Uterus (tissue), 2 donors: ENCODE measurements around the gene DPP10.

Source experiments
- POLR2A ChIP-seq, 2 donors: fragments of 450-650 bp; IDR thresholded peaks; one replicate each; pipeline ENCODE4 v1.6.1; 2016; ENCODE audit warnings: antibody characterized with exemption in 2 of 2, mild to moderate bottlenecking in 1 of 2, moderate library complexity in 1 of 2
- TF ChIP-seq, protein P1 (sequence below), 4 experiments: fragments of 200-600 bp in 2 of 4; fragments of 450-650 bp in 2 of 4; sonication (generic) in 2 of 4; IDR thresholded peaks; one replicate each; pipeline ENCODE4 v1.5.1; 2016 to 2019; ENCODE audit warnings: antibody characterized with exemption in 4 of 4, mild to moderate bottlenecking in 2 of 4, moderate library complexity in 1 of 4

DNA sequence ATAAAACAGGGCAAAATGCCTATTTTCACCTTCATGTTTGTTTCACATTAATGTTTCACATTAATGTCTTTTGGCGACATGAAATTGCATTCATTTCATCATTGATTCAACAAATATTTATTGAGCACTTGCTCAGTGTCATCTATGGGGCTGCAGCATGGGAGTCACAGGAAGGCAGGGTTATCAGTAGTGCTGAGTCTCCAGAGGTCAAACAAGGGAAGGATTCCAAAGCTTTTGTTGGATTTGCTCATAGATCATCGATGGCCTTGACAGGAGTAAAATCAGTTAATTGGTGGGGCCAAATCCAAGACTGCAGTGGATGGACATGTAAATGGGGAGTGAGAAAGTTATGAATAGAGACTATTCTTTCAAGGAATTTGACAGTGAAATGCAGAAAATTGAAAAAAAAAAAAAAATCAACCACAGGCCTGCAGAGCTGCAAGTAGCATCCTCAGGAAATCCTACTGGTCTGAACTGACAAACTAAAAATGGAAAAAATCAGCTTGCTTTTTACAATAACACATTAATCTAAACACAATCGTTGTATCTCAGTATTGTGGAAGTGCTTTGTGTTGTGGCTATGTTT, 1290.8 kb downstream of the DPP10 start:
- TF ChIP-seq, protein P1, sequence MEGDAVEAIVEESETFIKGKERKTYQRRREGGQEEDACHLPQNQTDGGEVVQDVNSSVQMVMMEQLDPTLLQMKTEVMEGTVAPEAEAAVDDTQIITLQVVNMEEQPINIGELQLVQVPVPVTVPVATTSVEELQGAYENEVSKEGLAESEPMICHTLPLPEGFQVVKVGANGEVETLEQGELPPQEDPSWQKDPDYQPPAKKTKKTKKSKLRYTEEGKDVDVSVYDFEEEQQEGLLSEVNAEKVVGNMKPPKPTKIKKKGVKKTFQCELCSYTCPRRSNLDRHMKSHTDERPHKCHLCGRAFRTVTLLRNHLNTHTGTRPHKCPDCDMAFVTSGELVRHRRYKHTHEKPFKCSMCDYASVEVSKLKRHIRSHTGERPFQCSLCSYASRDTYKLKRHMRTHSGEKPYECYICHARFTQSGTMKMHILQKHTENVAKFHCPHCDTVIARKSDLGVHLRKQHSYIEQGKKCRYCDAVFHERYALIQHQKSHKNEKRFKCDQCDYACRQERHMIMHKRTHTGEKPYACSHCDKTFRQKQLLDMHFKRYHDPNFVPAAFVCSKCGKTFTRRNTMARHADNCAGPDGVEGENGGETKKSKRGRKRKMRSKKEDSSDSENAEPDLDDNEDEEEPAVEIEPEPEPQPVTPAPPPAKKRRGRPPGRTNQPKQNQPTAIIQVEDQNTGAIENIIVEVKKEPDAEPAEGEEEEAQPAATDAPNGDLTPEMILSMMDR (IDR thresholded peaks at IDR 0.05) = no peak
- no peak for TF ChIP-seq POLR2A (IDR thresholded peaks at IDR 0.05)
